Nephron progenitor cell (in vitro differentiated cells): ENCODE data around the gene ADIPOR2.

Experiments
- DNase-seq: peaks from one replicate; pipeline ENCODE4 v3.0.0; 2021
- H3K27ac Mint-ChIP-seq: 2 replicates; pipeline ENCODE4 v1.8.0; 2021; ENCODE audit warnings: mild to moderate bottlenecking, moderate library complexity, mixed read lengths
- H3K27me3 Mint-ChIP-seq: 2 replicates; pipeline ENCODE4 v1.8.0; 2021; ENCODE audit warnings: mild to moderate bottlenecking, low read depth, mixed read lengths; ENCODE audit not compliant: poor library complexity
- H3K36me3 Mint-ChIP-seq: 2 replicates; pipeline ENCODE4 v1.8.0; 2021; ENCODE audit warnings: low read depth, mixed read lengths
- H3K4me1 Mint-ChIP-seq: 2 replicates; pipeline ENCODE4 v1.8.0; 2021; ENCODE audit warnings: mixed read lengths
- H3K4me3 Mint-ChIP-seq: 2 replicates; pipeline ENCODE4 v1.8.0; 2021; ENCODE audit warnings: mild to moderate bottlenecking, moderate library complexity, mixed read lengths
- H3K9me3 Mint-ChIP-seq: 2 replicates; pipeline ENCODE4 v1.8.0; 2021; ENCODE audit warnings: mild to moderate bottlenecking, moderate library complexity, mixed read lengths
- CTCF ChIP-seq: fragments of 200-600 bp; sonication (generic); IDR thresholded peaks from 2 replicates; pipeline ENCODE4 v1.5.0; 2021; ENCODE audit warnings: antibody characterized with exemption

Gene ADIPOR2

GRCh38 chr12:1808798-1809480, 118.1 kb downstream of the ADIPOR2 start:
- TF ChIP-seq CTCF, result no peak
- Mint-ChIP-seq H3K36me3 (no peaks in the 10 kb centered on the region), H3K4me3 (no peak overlapping the region), H3K27me3 (peaks cover 28% of the 10 kb centered on the region), H3K9me3 (no peaks in the 10 kb centered on the region), H3K4me1 (peaks cover 61% of the 10 kb centered on the region), H3K27ac (peak overlapping the region; percentile 71)
- no peak for DNase-seq

DNA sequence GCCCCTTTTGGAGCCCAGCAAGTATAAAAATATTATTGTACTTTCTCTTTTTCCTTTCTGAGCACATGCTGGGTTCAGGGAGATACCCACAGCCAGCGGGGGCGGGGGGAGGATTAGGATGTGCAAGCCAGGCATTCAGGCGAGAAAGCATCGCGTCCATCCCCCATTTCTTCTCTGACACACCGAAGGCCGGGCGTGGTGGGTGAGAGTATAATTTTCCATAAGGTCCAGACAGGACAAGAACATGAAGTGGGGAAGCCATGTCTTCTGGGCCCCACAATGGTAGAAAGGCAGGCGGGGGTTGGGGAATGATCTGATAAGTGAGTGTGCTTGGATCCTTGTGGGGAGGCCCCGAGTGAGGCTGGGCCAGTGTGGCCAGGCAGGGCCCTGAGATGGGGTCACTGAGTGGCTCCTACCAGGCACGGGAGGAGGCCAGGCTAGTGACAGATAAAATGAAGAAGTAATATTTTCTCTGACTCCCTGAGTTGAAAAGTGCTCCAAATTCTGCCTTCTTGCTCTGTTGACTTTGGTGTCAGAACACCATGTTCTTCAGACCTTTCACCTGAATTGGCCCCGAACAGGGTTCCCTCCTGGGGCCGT, 118.8 kb downstream of the ADIPOR2 start:
- Mint-ChIP-seq H3K27ac (peak overlapping the region; percentile 54), H3K4me3 (no peak overlapping the region), H3K27me3 (peaks cover 35% of the 10 kb centered on the region), H3K36me3 (no peaks in the 10 kb centered on the region), H3K4me1 (peaks cover 60% of the 10 kb centered on the region), H3K9me3 (no peaks in the 10 kb centered on the region)
- TF ChIP-seq CTCF, result no peak
- no peak for DNase-seq

DNA sequence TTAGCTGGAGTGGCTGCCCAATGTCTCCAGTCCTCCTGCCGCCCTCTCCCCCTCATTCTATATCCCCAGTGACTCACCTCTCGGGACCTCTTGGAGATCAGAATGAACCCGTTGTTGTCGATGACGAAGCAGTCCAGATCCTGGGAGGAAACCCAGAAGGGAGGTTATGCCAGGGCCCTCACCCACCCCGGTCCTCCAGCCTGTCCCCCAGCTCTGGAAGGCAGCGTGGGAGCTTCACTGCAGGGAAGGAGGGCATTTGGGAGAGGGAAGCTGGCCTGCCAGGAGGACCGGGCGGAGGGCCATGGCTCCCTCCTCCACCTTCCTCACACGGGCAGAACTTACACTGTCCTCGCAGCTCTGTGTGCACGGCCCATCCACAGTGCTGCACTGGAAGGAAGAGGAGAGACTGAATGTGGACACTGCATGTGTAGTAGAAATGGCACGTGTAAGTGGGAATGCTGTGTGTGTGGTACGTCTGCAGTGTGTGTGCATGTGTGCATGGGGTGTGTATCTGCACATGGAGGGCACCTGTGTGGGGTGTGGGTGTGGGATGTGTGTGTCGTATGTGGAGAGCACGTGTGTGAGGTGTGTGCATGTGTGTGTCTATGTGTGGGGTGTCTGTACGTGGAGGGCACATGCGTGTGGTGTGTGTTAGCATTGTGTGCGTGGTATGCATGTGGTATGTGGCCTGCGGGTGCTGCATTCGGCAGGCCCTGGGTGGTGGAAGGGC, 119.5 kb downstream of the ADIPOR2 start:
- Mint-ChIP-seq H3K27ac (peak overlapping the region; percentile 54), H3K36me3 (no peaks in the 10 kb centered on the region), H3K4me3 (no peak overlapping the region), H3K4me1 (peaks cover 64% of the 10 kb centered on the region), H3K27me3 (peaks cover 39% of the 10 kb centered on the region), H3K9me3 (no peaks in the 10 kb centered on the region)
- no peak for DNase-seq
- TF ChIP-seq CTCF, result no peak

DNA sequence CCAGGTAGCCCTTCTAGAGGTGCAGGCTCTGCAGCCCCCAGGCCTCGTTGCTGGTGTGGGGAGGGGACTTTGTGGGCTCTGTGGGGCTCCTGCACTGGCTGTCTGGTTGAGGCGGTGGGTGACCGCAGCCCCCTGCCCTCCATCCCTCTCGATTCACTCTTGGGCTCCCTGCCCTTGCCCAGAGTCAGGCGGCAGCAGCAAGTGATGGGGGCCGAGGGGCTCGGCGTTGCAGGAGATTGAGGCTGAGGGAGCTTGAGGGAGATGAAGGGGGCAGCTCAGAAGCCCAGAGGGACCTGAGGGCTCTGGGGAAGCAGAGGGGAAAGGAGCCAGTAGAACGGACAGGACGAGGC, 120.0 kb downstream of the ADIPOR2 start:
- H3K36me3 Mint-ChIP-seq, result no peaks in the 10 kb centered on the region
- H3K27ac Mint-ChIP-seq, result peak overlapping the region; percentile 46
- no peak overlapping the region for H3K4me3 Mint-ChIP-seq
- H3K27me3 Mint-ChIP-seq, result peaks cover 44% of the 10 kb centered on the region
- peaks cover 69% of the 10 kb centered on the region for H3K4me1 Mint-ChIP-seq
- no peak for DNase-seq
- no peak for TF ChIP-seq CTCF
- no peaks in the 10 kb centered on the region for H3K9me3 Mint-ChIP-seq

DNA sequence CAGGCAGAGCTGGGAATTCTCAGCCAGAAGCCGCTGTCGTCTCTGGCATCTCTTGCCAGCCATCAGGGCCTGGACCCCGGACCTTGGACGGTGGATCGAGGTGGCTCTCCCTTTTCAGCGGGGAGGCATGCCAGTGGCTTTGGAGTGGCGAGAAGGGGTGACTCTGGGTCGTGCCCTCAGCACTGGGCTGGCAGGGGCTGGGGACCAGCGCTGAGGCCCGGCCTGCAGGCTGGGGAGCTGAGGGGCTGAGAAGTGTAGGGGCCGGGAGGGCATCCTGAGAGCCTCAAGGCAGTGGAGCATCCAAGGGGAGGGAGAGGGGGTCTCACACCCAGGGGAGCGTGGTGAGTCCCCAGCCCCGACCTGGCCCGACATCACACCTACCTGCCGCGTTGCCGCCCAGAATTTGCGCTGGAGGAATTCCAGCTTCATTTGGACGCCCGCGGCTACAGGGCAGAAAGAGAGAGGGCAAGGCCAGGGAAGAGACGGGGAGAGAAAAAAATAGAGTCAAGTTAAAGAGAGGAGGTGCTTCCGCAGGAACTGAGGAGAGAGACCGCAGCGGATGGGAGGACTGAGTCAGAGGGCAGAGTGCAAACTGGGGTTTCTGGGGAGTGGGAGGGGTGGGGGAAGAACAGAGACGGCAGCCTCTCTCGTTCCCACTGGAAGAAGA, 120.5 kb downstream of the ADIPOR2 start:
- no peak overlapping the region for H3K4me3 Mint-ChIP-seq
- no peak overlapping the region for H3K27ac Mint-ChIP-seq
- H3K27me3 Mint-ChIP-seq, result peaks cover 42% of the 10 kb centered on the region
- no peaks in the 10 kb centered on the region for H3K36me3 Mint-ChIP-seq
- peaks cover under 1% of the 10 kb centered on the region for H3K9me3 Mint-ChIP-seq
- peaks cover 75% of the 10 kb centered on the region for H3K4me1 Mint-ChIP-seq
- DNase-seq, result no peak
- TF ChIP-seq CTCF, result no peak
